Measurements from ENCODE around the gene MLN. TPM values are rescaled to one million over a fixed set of nuclear protein-coding genes. Genes with fewer than 3 reads are reported as not detected.

Gene MLN
- total and polyA plus RNA-seq, 2 experiments from 2014 or later = not detected

DNA sequence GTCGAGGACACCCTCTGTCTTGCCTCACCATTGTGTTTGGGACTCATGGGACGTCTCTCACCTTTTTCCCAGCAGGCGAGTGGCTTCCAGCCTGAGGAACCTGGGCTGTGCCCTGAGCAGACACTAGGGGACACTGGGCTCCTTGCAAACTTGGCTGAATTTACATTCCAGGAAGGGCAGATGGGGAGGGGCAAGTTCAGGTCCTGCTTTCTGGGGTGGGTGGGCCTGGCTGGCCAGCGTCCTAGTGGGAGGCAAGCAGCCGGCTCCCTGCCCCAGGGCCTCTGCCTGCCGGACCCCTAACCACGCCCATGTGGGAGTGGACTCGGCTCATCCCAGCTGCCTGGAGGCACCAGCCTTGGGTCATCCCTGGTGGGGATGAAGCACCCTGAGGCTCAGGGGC, 48.2 kb upstream of the MLN start:
- no peaks in the 10 kb centered on the region for H3K79me2 ChIP-seq (replicated peaks; ENCODE audit: insufficient read depth)
- no peaks in the 10 kb centered on the region for H4K20me1 ChIP-seq (replicated peaks; ENCODE audit: insufficient read depth)
- TF ChIP-seq, protein P1, sequence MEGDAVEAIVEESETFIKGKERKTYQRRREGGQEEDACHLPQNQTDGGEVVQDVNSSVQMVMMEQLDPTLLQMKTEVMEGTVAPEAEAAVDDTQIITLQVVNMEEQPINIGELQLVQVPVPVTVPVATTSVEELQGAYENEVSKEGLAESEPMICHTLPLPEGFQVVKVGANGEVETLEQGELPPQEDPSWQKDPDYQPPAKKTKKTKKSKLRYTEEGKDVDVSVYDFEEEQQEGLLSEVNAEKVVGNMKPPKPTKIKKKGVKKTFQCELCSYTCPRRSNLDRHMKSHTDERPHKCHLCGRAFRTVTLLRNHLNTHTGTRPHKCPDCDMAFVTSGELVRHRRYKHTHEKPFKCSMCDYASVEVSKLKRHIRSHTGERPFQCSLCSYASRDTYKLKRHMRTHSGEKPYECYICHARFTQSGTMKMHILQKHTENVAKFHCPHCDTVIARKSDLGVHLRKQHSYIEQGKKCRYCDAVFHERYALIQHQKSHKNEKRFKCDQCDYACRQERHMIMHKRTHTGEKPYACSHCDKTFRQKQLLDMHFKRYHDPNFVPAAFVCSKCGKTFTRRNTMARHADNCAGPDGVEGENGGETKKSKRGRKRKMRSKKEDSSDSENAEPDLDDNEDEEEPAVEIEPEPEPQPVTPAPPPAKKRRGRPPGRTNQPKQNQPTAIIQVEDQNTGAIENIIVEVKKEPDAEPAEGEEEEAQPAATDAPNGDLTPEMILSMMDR (conservative IDR thresholded peaks at IDR 0.05; ENCODE audit: low read depth in 2 of 2) = peak; percentile 60 to 89
- TF ChIP-seq, protein P2, sequence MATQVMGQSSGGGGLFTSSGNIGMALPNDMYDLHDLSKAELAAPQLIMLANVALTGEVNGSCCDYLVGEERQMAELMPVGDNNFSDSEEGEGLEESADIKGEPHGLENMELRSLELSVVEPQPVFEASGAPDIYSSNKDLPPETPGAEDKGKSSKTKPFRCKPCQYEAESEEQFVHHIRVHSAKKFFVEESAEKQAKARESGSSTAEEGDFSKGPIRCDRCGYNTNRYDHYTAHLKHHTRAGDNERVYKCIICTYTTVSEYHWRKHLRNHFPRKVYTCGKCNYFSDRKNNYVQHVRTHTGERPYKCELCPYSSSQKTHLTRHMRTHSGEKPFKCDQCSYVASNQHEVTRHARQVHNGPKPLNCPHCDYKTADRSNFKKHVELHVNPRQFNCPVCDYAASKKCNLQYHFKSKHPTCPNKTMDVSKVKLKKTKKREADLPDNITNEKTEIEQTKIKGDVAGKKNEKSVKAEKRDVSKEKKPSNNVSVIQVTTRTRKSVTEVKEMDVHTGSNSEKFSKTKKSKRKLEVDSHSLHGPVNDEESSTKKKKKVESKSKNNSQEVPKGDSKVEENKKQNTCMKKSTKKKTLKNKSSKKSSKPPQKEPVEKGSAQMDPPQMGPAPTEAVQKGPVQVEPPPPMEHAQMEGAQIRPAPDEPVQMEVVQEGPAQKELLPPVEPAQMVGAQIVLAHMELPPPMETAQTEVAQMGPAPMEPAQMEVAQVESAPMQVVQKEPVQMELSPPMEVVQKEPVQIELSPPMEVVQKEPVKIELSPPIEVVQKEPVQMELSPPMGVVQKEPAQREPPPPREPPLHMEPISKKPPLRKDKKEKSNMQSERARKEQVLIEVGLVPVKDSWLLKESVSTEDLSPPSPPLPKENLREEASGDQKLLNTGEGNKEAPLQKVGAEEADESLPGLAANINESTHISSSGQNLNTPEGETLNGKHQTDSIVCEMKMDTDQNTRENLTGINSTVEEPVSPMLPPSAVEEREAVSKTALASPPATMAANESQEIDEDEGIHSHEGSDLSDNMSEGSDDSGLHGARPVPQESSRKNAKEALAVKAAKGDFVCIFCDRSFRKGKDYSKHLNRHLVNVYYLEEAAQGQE (IDR thresholded peaks at IDR 0.05; ENCODE audit: unreplicated experiment) = no peak
- ATAC-seq (peak; percentile 91), DNase-seq (ENCODE audit: low spot score) (peak; percentile 87)
- no peak overlapping the region for H3K4me3 Mint-ChIP-seq
- no peak overlapping the region for H3K4me3 ChIP-seq
- peaks cover 11% of the 10 kb centered on the region for H3K4me1 ChIP-seq (ENCODE audit: insufficient read depth)
- no peak overlapping the region for H3K27ac ChIP-seq (ENCODE audit: low read depth)
- no peaks in the 10 kb centered on the region for H3K9me2 ChIP-seq (ENCODE audit: insufficient read depth)
- H3K9me3 Mint-ChIP-seq = no peaks in the 10 kb centered on the region
- H3F3A ChIP-seq (replicated peaks; ENCODE audit: low read depth) = no peaks in the 10 kb centered on the region
- no peaks in the 10 kb centered on the region for H3K27me3 ChIP-seq (ENCODE audit: insufficient read depth)
- H3K27me3 Mint-ChIP-seq (ENCODE audit: insufficient read depth, low read depth, poor library complexity) = peaks cover 12% of the 10 kb centered on the region
- H2AFZ ChIP-seq = peak overlapping the region; percentile 59; the same call in 1 of the 2 replicates
- peak overlapping the region; percentile 90 for H3K27ac Mint-ChIP-seq
- H3K4me2 ChIP-seq = no peak overlapping the region
- no peaks in the 10 kb centered on the region for H3K36me3 ChIP-seq (ENCODE audit: insufficient read depth)
- peaks cover 20% of the 10 kb centered on the region for H3K4me1 Mint-ChIP-seq
- H3K36me3 Mint-ChIP-seq (ENCODE audit: low read depth) = no peaks in the 10 kb centered on the region

DNA sequence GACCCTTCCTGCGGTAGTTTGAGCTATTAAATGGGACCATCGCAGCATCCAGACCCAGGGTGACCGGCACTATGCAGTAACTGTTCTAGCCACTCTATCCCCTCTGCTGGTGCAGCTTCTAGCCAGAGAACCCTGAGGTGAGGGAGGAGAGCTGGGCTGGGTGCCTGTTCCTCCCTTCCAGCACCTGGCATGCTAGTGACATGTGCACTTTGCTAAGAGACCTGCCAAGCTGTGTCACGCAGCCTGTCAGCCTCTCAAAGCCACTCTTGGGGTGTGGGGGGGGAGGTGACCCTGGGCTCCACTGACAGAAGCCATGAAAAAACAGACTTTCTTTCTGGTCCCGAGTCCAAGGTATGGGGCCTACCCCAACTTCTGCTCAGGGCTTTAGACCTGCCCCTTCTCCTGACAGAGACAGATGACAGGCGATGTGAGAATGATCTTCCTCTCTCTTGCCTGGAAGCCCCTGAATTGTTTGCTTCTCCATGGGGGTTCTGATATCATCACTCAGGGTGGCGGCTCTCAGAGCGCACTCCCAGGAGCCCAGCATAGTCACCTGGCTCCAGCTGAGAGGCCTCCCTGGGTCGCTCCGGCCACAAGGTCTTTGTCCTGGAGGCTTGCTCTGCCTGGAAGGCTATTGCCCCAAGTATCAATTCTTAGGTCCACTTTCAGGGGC, 47.2 kb upstream of the MLN start:
- Histone ChIP-seq H3K27ac (ENCODE audit: low read depth) (no peak overlapping the region), H3K4me1 (ENCODE audit: insufficient read depth) (peaks cover 11% of the 10 kb centered on the region), H3F3A (replicated peaks; ENCODE audit: low read depth) (no peaks in the 10 kb centered on the region), H3K79me2 (replicated peaks; ENCODE audit: insufficient read depth) (no peaks in the 10 kb centered on the region), H4K20me1 (replicated peaks; ENCODE audit: insufficient read depth) (no peaks in the 10 kb centered on the region), H3K4me3 (no peak overlapping the region), H3K9me2 (ENCODE audit: insufficient read depth) (no peaks in the 10 kb centered on the region), H3K4me2 (no peak overlapping the region), H2AFZ (no peak overlapping the region), H3K36me3 (ENCODE audit: insufficient read depth) (no peaks in the 10 kb centered on the region), H3K27me3 (ENCODE audit: insufficient read depth) (no peaks in the 10 kb centered on the region)
- peaks cover 14% of the 10 kb centered on the region for H3K27me3 Mint-ChIP-seq (ENCODE audit: insufficient read depth, low read depth, poor library complexity)
- H3K4me3 Mint-ChIP-seq = no peak overlapping the region
- no peak for DNase-seq (ENCODE audit: low spot score)
- no peak overlapping the region for H3K27ac Mint-ChIP-seq
- ATAC-seq = no peak
- H3K36me3 Mint-ChIP-seq (ENCODE audit: low read depth) = no peaks in the 10 kb centered on the region
- H3K4me1 Mint-ChIP-seq = peaks cover 20% of the 10 kb centered on the region
- H3K9me3 Mint-ChIP-seq = no peaks in the 10 kb centered on the region
- TF ChIP-seq ZNF114 (CRISPR knock-in tag; IDR thresholded peaks at IDR 0.05) (no peak), JUNB (IDR thresholded peaks at IDR 0.05; ENCODE audit: unreplicated experiment) (no peak), NANOG (IDR thresholded peaks at IDR 0.05; ENCODE audit: borderline replicate concordance) (no peak)
- TF ChIP-seq, protein P1 (conservative IDR thresholded peaks at IDR 0.05; ENCODE audit: low read depth in 2 of 2) = no peak
- TF ChIP-seq, protein P3, sequence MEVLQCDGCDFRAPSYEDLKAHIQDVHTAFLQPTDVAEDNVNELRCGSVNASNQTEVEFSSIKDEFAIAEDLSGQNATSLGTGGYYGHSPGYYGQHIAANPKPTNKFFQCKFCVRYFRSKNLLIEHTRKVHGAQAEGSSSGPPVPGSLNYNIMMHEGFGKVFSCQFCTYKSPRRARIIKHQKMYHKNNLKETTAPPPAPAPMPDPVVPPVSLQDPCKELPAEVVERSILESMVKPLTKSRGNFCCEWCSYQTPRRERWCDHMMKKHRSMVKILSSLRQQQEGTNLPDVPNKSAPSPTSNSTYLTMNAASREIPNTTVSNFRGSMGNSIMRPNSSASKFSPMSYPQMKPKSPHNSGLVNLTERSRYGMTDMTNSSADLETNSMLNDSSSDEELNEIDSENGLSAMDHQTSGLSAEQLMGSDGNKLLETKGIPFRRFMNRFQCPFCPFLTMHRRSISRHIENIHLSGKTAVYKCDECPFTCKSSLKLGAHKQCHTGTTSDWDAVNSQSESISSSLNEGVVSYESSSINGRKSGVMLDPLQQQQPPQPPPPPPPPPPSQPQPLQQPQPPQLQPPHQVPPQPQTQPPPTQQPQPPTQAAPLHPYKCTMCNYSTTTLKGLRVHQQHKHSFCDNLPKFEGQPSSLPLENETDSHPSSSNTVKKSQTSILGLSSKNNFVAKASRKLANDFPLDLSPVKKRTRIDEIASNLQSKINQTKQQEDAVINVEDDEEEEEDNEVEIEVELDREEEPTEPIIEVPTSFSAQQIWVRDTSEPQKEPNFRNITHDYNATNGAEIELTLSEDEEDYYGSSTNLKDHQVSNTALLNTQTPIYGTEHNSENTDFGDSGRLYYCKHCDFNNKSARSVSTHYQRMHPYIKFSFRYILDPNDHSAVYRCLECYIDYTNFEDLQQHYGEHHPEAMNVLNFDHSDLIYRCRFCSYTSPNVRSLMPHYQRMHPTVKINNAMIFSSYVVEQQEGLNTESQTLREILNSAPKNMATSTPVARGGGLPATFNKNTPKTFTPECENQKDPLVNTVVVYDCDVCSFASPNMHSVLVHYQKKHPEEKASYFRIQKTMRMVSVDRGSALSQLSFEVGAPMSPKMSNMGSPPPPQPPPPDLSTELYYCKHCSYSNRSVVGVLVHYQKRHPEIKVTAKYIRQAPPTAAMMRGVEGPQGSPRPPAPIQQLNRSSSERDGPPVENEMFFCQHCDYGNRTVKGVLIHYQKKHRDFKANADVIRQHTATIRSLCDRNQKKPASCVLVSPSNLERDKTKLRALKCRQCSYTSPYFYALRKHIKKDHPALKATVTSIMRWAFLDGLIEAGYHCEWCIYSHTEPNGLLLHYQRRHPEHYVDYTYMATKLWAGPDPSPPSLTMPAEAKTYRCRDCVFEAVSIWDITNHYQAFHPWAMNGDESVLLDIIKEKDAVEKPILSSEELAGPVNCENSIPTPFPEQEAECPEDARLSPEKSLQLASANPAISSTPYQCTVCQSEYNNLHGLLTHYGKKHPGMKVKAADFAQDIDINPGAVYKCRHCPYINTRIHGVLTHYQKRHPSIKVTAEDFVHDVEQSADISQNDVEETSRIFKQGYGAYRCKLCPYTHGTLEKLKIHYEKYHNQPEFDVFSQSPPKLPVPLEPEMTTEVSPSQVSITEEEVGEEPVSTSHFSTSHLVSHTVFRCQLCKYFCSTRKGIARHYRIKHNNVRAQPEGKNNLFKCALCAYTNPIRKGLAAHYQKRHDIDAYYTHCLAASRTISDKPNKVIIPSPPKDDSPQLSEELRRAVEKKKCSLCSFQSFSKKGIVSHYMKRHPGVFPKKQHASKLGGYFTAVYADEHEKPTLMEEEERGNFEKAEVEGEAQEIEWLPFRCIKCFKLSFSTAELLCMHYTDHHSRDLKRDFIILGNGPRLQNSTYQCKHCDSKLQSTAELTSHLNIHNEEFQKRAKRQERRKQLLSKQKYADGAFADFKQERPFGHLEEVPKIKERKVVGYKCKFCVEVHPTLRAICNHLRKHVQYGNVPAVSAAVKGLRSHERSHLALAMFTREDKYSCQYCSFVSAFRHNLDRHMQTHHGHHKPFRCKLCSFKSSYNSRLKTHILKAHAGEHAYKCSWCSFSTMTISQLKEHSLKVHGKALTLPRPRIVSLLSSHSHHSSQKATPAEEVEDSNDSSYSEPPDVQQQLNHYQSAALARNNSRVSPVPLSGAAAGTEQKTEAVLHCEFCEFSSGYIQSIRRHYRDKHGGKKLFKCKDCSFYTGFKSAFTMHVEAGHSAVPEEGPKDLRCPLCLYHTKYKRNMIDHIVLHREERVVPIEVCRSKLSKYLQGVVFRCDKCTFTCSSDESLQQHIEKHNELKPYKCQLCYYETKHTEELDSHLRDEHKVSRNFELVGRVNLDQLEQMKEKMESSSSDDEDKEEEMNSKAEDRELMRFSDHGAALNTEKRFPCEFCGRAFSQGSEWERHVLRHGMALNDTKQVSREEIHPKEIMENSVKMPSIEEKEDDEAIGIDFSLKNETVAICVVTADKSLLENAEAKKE (CRISPR knock-in tag; IDR thresholded peaks at IDR 0.05) = no peak
